T-helper 17 cell (primary cell): Measurements from ENCODE around the gene TMEM100. TPM values are rescaled to one million over a fixed set of nuclear protein-coding genes. Genes with fewer than 3 reads are reported as not detected.

Source experiments
- ATAC-seq: fragments of 150-1000 bp; cut with Tn5 transposase; 2 replicates; pipeline ENCODE4 v1.10.0; 2021; ENCODE audit warnings: mild to moderate bottlenecking, moderate library complexity
- DNase-seq, 3 donors: peaks; one replicate each; pipeline versions ENCODE4 v3.0.0 to v3.0.0-alpha.2; 2020 to 2021
- H3K9me3 ChIP-seq: one replicate; pipeline ENCODE4 v1.7.0; 2013; ENCODE audit warnings: low read length, mild to moderate bottlenecking; ENCODE audit not compliant: control insufficient read depth, poor library complexity, severe bottlenecking
- H3K27ac Mint-ChIP-seq: one replicate; pipeline ENCODE4 v1.8.0; 2022; ENCODE audit warnings: mild to moderate bottlenecking, moderate library complexity, mixed read lengths
- H3K27me3 Mint-ChIP-seq: one replicate; pipeline ENCODE4 v1.8.0; 2022; ENCODE audit warnings: mixed read lengths
- H3K36me3 Mint-ChIP-seq: one replicate; pipeline ENCODE4 v1.8.0; 2022; ENCODE audit warnings: low read depth, mixed read lengths
- H3K4me1 Mint-ChIP-seq: one replicate; pipeline ENCODE4 v1.8.0; 2022; ENCODE audit warnings: mild to moderate bottlenecking, mixed read lengths
- H3K4me3 Mint-ChIP-seq: one replicate; pipeline ENCODE4 v1.8.0; 2022; ENCODE audit warnings: mild to moderate bottlenecking, moderate library complexity, mixed read lengths
- total RNA-seq, 4 donors: library from RNA in 2 of 4; stranded (reverse) in 2 of 4; gene quantifications; one replicate each; pipeline ENCODE4 v1.2.3 and lab custom pipeline; 2022 to 2026

TMEM100 gene
- total RNA-seq = not detected
- 0 reads per million in 2 donors for total RNA-seq (lab: John Stamatoyannopoulos, UW)

GRCh38 chr17:55722742-55723487, at the start of gene TMEM100:
TSS of gene TMEM100 (minus strand) at chr17:55722864. CDS start at chr17:55721070, 1,794 bp downstream.
- H3K9me3 ChIP-seq = no peaks in the 10 kb centered on the region
- no peaks in the 10 kb centered on the region for H3K36me3 Mint-ChIP-seq
- peaks cover 85% of the 10 kb centered on the region for H3K27me3 Mint-ChIP-seq
- peaks cover 5% of the 10 kb centered on the region for H3K4me1 Mint-ChIP-seq
- no peak within 1 kb of the TSS for H3K27ac Mint-ChIP-seq
- DNase-seq (no peak), ATAC-seq (no peak)
- H3K4me3 Mint-ChIP-seq = no peak within 1 kb of the TSS

GRCh38 chr17:55772086-55772485, 49.4 kb upstream of the TMEM100 start:
- peaks cover 2% of the 10 kb centered on the region for H3K4me1 Mint-ChIP-seq
- DNase-seq (no peak), ATAC-seq (no peak)
- no peak overlapping the region for H3K27ac Mint-ChIP-seq
- H3K27me3 Mint-ChIP-seq = no peaks in the 10 kb centered on the region
- peaks cover 16% of the 10 kb centered on the region for H3K36me3 Mint-ChIP-seq
- H3K9me3 ChIP-seq = no peaks in the 10 kb centered on the region
- H3K4me3 Mint-ChIP-seq = no peak overlapping the region

GRCh38 chr17:55770196-55770870, 47.7 kb upstream of the TMEM100 start:
- Mint-ChIP-seq H3K27ac (no peak overlapping the region), H3K36me3 (peaks cover 10% of the 10 kb centered on the region), H3K27me3 (no peaks in the 10 kb centered on the region), H3K4me3 (no peak overlapping the region), H3K4me1 (peaks cover 2% of the 10 kb centered on the region)
- no peak for ATAC-seq
- H3K9me3 ChIP-seq = no peaks in the 10 kb centered on the region
- DNase-seq = no peak

GRCh38 chr17:55769625-55770000, 46.9 kb upstream of the TMEM100 start:
- ATAC-seq = no peak
- H3K27ac Mint-ChIP-seq = no peak overlapping the region
- DNase-seq = no peak
- H3K36me3 Mint-ChIP-seq = peaks cover 10% of the 10 kb centered on the region
- no peaks in the 10 kb centered on the region for H3K27me3 Mint-ChIP-seq
- H3K4me3 Mint-ChIP-seq = no peak overlapping the region
- no peaks in the 10 kb centered on the region for H3K4me1 Mint-ChIP-seq
- no peaks in the 10 kb centered on the region for H3K9me3 ChIP-seq

GRCh38 chr17:55768936-55769624, 46.4 kb upstream of the TMEM100 start:
- H3K27me3 Mint-ChIP-seq = no peaks in the 10 kb centered on the region
- DNase-seq = no peak
- H3K27ac Mint-ChIP-seq = no peak overlapping the region
- H3K4me1 Mint-ChIP-seq = peaks cover 2% of the 10 kb centered on the region
- H3K4me3 Mint-ChIP-seq = no peak overlapping the region
- no peaks in the 10 kb centered on the region for H3K9me3 ChIP-seq
- H3K36me3 Mint-ChIP-seq = peaks cover 10% of the 10 kb centered on the region
- ATAC-seq = no peak

GRCh38 chr17:55765472-55765871, 42.8 kb upstream of the TMEM100 start:
- H3K27me3 Mint-ChIP-seq = no peaks in the 10 kb centered on the region
- H3K4me1 Mint-ChIP-seq = peaks cover 6% of the 10 kb centered on the region
- H3K9me3 ChIP-seq = no peaks in the 10 kb centered on the region
- peaks cover 2% of the 10 kb centered on the region for H3K36me3 Mint-ChIP-seq
- no peak overlapping the region for H3K4me3 Mint-ChIP-seq
- DNase-seq (no peak), ATAC-seq (no peak)
- no peak overlapping the region for H3K27ac Mint-ChIP-seq

GRCh38 chr17:55764610-55765009, 41.9 kb upstream of the TMEM100 start:
- Mint-ChIP-seq H3K4me1 (peaks cover 6% of the 10 kb centered on the region), H3K27me3 (no peaks in the 10 kb centered on the region), H3K4me3 (no peak overlapping the region), H3K36me3 (peaks cover 2% of the 10 kb centered on the region), H3K27ac (no peak overlapping the region)
- DNase-seq (no peak), ATAC-seq (no peak)
- H3K9me3 ChIP-seq = no peaks in the 10 kb centered on the region

- ATAC-seq (no peak), DNase-seq (no peak)
- H3K4me1 Mint-ChIP-seq = peaks cover 6% of the 10 kb centered on the region
- no peak overlapping the region for H3K27ac Mint-ChIP-seq
- no peaks in the 10 kb centered on the region for H3K9me3 ChIP-seq
- H3K36me3 Mint-ChIP-seq = peaks cover 2% of the 10 kb centered on the region
- no peak overlapping the region for H3K4me3 Mint-ChIP-seq
- H3K27me3 Mint-ChIP-seq = no peaks in the 10 kb centered on the region
These were observed 41.2 kb upstream of the TMEM100 start for GRCh38 chr17:55763856-55764255.

GRCh38 chr17:55762086-55762858, 39.6 kb upstream of the TMEM100 start:
- H3K4me1 Mint-ChIP-seq = peaks cover 6% of the 10 kb centered on the region
- no peak overlapping the region for H3K27ac Mint-ChIP-seq
- H3K9me3 ChIP-seq = no peaks in the 10 kb centered on the region
- ATAC-seq = no peak
- no peaks in the 10 kb centered on the region for H3K27me3 Mint-ChIP-seq
- no peak overlapping the region for H3K4me3 Mint-ChIP-seq
- DNase-seq = no peak
- no peaks in the 10 kb centered on the region for H3K36me3 Mint-ChIP-seq

- Mint-ChIP-seq H3K4me1 (peaks cover 6% of the 10 kb centered on the region), H3K36me3 (no peaks in the 10 kb centered on the region)
These were observed 38.1 kb upstream of the TMEM100 start for GRCh38 chr17:55760643-55761355.

GRCh38 chr17:55758171-55758570, 35.5 kb upstream of the TMEM100 start:
- ATAC-seq (no peak), DNase-seq (no peak)
- Mint-ChIP-seq H3K27me3 (no peaks in the 10 kb centered on the region), H3K27ac (no peak overlapping the region), H3K4me1 (peaks cover 4% of the 10 kb centered on the region), H3K4me3 (no peak overlapping the region), H3K36me3 (no peaks in the 10 kb centered on the region)
- H3K9me3 ChIP-seq = no peaks in the 10 kb centered on the region

More at GRCh38 chr17:55760643-55761355, 38.1 kb upstream of the TMEM100 start:
- ATAC-seq (no peak), DNase-seq (no peak)
- no peak overlapping the region for H3K27ac Mint-ChIP-seq
- no peaks in the 10 kb centered on the region for H3K27me3 Mint-ChIP-seq
- H3K9me3 ChIP-seq = no peaks in the 10 kb centered on the region
- no peak overlapping the region for H3K4me3 Mint-ChIP-seq

- Mint-ChIP-seq H3K27me3 (no peaks in the 10 kb centered on the region), H3K4me1 (peaks cover 4% of the 10 kb centered on the region), H3K36me3 (no peaks in the 10 kb centered on the region), H3K27ac (no peak overlapping the region), H3K4me3 (no peak overlapping the region)
- ATAC-seq (no peak), DNase-seq (no peak)
- H3K9me3 ChIP-seq = no peaks in the 10 kb centered on the region
These were observed 35.0 kb upstream of the TMEM100 start for GRCh38 chr17:55757659-55758058.
